Breast epithelium (tissue), 4 donors: ENCODE data around the gene RXFP4. TPM values are rescaled to one million over a fixed set of nuclear protein-coding genes. Genes with fewer than 3 reads are reported as not detected.

Source experiments
- DNase-seq, 2 donors: peaks; one replicate each; pipeline ENCODE4 v3.0.0-alpha.2; 2019; ENCODE audit warnings: low spot score in 2 of 2
- H3K27ac ChIP-seq, 2 donors: fragments of 200-600 bp; sonication (generic) in 1 of 2; one replicate each; pipeline ENCODE4 v1.5.1; 2016 to 2019; ENCODE audit warnings: mild to moderate bottlenecking in 1 of 2
- H3K27me3 ChIP-seq, 2 donors: fragments of 200-600 bp; sonication (generic) in 1 of 2; one replicate each; pipeline versions ENCODE4 v1.5.1 to v1.6.0; 2017 to 2019; ENCODE audit warnings: control low read depth in 1 of 2, mild to moderate bottlenecking in 1 of 2
- H3K36me3 ChIP-seq: fragments of 200-600 bp; one replicate; pipeline ENCODE4 v1.5.1; 2019
- H3K4me1 ChIP-seq, 2 donors: fragments of 200-600 bp; sonication (generic); one replicate each; pipeline ENCODE4 v1.5.1; 2016 to 2019; ENCODE audit warnings: control low read depth in 1 of 2
- H3K4me3 ChIP-seq, 3 donors: fragments of 200-600 bp; sonication (generic); 1 replicate in 2 of 3; 2 replicates in 1 of 3; pipeline ENCODE4 v1.5.1; 2016 to 2019; ENCODE audit warnings: mild to moderate bottlenecking in 3 of 3, moderate library complexity in 2 of 3
- H3K9me3 ChIP-seq, 2 donors: fragments of 200-600 bp; sonication (generic) in 1 of 2; one replicate each; pipeline ENCODE4 v1.5.1; 2016 to 2019; ENCODE audit warnings: control low read depth in 1 of 2
- POLR2A ChIP-seq: fragments of 450-650 bp; IDR thresholded peaks from one replicate; pipeline ENCODE4 v1.6.1; 2016; ENCODE audit warnings: antibody characterized with exemption, mild to moderate bottlenecking, moderate library complexity
- POLR2AphosphoS5 ChIP-seq, 3 donors: sonication (generic); formaldehyde crosslinking; IDR thresholded peaks; one replicate each; pipeline ENCODE4 v1.6.1; 2017; ENCODE audit warnings: antibody characterized with exemption in 3 of 3
- intact Hi-C: fragments of 100-400 bp; cut with DNase I; formaldehyde crosslinking; loops from one replicate; pipeline ENCODE4 v1.15.1; 2023; ENCODE audit warnings: low total_unique reads
- total RNA-seq, 3 donors: library from RNA; depleted of rRNA; stranded (reverse); fragments of >200 nt; gene quantifications; one replicate each; pipeline ENCODE4 v1.1.0, GENCODE V29; 2016
- TF ChIP-seq, protein P1 (sequence below), 3 donors: fragments of 450-650 bp; IDR thresholded peaks; one replicate each; pipeline ENCODE4 v1.5.1; 2016 to 2017; ENCODE audit warnings: antibody characterized with exemption in 3 of 3, mild to moderate bottlenecking in 3 of 3, moderate library complexity in 3 of 3

The RXFP4 gene
- total RNA-seq, 3 donors from 2014 or later = not detected

DNA sequence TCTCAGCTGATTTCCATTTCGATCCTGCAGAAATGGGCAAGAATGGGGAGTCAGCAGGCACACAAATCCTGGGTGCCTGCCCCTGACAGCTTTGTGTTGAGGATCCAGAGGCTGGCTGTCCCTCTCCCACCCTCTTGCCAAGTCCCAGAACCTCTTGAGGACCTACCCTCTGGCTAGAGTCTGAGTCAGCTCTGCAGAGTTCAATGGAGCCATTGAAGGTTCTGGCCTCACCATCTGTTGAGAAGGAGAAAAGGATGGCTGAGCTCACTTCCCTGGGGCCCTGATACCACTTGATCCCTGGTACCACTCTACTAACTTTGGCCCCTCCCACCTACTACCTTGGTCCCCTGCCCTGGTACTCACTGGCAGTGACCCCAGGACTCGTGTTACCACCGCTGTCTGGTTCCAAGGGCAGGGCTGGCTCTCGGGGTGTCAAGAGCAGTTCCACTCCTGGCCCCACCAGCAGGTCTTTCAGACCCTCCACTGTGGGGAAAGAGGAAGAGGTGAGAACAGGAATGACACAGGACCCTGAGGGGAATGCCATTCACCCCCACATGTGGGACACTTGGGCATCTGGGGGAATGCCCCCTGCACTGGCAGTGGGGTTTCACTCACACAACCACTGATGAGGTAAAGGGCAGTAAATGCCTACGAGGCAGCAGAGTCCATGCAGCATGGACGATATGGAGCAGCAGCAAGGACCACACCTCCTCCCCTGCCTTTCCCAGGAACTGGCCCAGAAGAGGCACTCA, 10.5 kb downstream of the RXFP4 start:
- no peaks in the 10 kb centered on the region for H3K4me1 ChIP-seq
- no peak for DNase-seq
- H3K36me3 ChIP-seq = peaks cover 18% of the 10 kb centered on the region
- intact Hi-C loops = no loop called here
- H3K9me3 ChIP-seq = no peaks in the 10 kb centered on the region
- TF ChIP-seq, protein P1, sequence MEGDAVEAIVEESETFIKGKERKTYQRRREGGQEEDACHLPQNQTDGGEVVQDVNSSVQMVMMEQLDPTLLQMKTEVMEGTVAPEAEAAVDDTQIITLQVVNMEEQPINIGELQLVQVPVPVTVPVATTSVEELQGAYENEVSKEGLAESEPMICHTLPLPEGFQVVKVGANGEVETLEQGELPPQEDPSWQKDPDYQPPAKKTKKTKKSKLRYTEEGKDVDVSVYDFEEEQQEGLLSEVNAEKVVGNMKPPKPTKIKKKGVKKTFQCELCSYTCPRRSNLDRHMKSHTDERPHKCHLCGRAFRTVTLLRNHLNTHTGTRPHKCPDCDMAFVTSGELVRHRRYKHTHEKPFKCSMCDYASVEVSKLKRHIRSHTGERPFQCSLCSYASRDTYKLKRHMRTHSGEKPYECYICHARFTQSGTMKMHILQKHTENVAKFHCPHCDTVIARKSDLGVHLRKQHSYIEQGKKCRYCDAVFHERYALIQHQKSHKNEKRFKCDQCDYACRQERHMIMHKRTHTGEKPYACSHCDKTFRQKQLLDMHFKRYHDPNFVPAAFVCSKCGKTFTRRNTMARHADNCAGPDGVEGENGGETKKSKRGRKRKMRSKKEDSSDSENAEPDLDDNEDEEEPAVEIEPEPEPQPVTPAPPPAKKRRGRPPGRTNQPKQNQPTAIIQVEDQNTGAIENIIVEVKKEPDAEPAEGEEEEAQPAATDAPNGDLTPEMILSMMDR (IDR thresholded peaks at IDR 0.05) = no peak
- TF ChIP-seq POLR2AphosphoS5 (IDR thresholded peaks at IDR 0.05) = no peak
- no peak for TF ChIP-seq POLR2A
- no peak overlapping the region for H3K27ac ChIP-seq
- H3K27me3 ChIP-seq = no peaks in the 10 kb centered on the region
- H3K4me3 ChIP-seq = no peak overlapping the region

- Histone ChIP-seq H3K27ac (no peak overlapping the region), H3K36me3 (peaks cover 20% of the 10 kb centered on the region), H3K27me3 (no peaks in the 10 kb centered on the region), H3K4me3 (no peak overlapping the region), H3K4me1 (no peaks in the 10 kb centered on the region), H3K9me3 (no peaks in the 10 kb centered on the region)
- no peak for DNase-seq
- intact Hi-C loops = no loop called here
- TF ChIP-seq, protein P1 (IDR thresholded peaks at IDR 0.05) = no peak
- TF ChIP-seq POLR2A (no peak), POLR2AphosphoS5 (IDR thresholded peaks at IDR 0.05) (no peak)
Measured at GRCh38 chr1:155952505-155952890, 11.1 kb downstream of the RXFP4 start.

- Histone ChIP-seq H3K4me1 (no peaks in the 10 kb centered on the region), H3K27me3 (no peaks in the 10 kb centered on the region), H3K36me3 (peaks cover 21% of the 10 kb centered on the region), H3K27ac (no peak overlapping the region), H3K4me3 (no peak overlapping the region), H3K9me3 (no peaks in the 10 kb centered on the region)
- TF ChIP-seq POLR2AphosphoS5 (IDR thresholded peaks at IDR 0.05) = no peak
- TF ChIP-seq, protein P1 (IDR thresholded peaks at IDR 0.05) = no peak
- no peak for TF ChIP-seq POLR2A
- intact Hi-C loops = no loop called here
- no peak for DNase-seq
Measured at GRCh38 chr1:155954645-155955044, 13.2 kb downstream of the RXFP4 start.

DNA sequence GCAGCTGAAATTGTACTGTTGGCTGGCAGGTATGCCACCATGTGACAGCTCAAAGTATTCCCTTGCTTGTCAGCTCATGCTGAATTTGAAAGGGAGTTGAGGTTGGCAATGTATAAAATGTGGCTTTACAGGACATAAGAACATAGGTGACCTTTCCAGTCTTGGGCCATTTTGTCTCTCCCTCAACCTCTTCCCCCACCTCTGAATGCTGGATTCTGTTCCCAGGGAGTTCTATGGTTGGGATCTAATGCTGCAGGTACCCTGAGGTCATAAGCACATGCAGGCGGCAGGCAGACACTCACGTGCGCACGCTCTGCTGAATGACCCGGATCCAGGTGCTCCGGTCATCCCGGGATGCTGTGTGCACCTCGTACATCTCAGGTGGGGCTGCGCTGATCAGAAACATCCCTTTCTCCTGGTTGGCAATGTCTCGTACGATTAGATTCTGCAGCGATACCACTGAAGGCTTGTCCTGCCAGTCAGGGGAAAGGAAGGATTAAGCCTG, 16.0 kb downstream of the RXFP4 start:
- DNase-seq = no peak
- TF ChIP-seq POLR2AphosphoS5 (IDR thresholded peaks at IDR 0.05) (no peak), POLR2A (no peak)
- TF ChIP-seq, protein P1 (IDR thresholded peaks at IDR 0.05) = no peak
- H3K4me1 ChIP-seq = peaks cover 0 to 1% of the 10 kb centered on the region in 2 donors
- H3K4me3 ChIP-seq = no peak overlapping the region
- intact Hi-C loops = loop anchor here (2.0 kb wide), 1 partner anchor 51 kb away; no protein-coding TSS in a partner anchor
- H3K27me3 ChIP-seq = no peaks in the 10 kb centered on the region
- H3K27ac ChIP-seq = no peak overlapping the region
- peaks cover 6% of the 10 kb centered on the region for H3K36me3 ChIP-seq
- H3K9me3 ChIP-seq = no peaks in the 10 kb centered on the region

GRCh38 chr1:155960081-155960745, 18.8 kb downstream of the RXFP4 start:
- Histone ChIP-seq H3K36me3 (peaks cover 8% of the 10 kb centered on the region), H3K27ac (peak overlapping the region in 1 of 2 donors; percentile 26), H3K4me1 (peaks cover 0 to 8% of the 10 kb centered on the region in 2 donors), H3K9me3 (no peaks in the 10 kb centered on the region), H3K4me3 (no peak overlapping the region), H3K27me3 (no peaks in the 10 kb centered on the region)
- TF ChIP-seq, protein P1 (IDR thresholded peaks at IDR 0.05) = no peak
- TF ChIP-seq POLR2AphosphoS5 (IDR thresholded peaks at IDR 0.05) = no peak
- no peak for TF ChIP-seq POLR2A
- intact Hi-C loops = no loop called here
- no peak for DNase-seq
